Panc1 (cell line): ENCODE data around the gene YLPM1.

Source experiments
- CTCF ChIP-seq: fragments of 450-650 bp; IDR thresholded peaks from 2 replicates; pipeline ENCODE4 v1.5.1; 2017; ENCODE audit warnings: mild to moderate bottlenecking
- POLR2AphosphoS5 ChIP-seq: IDR thresholded peaks from 2 replicates; pipeline ENCODE4 v1.6.1; 2012; ENCODE audit warnings: mild to moderate bottlenecking, low read depth, low read length, moderate library complexity
- REST ChIP-seq, 2 experiments: IDR thresholded peaks; 2 replicates each; pipeline ENCODE4 v1.6.1; 2011 to 2012; ENCODE audit warnings: low read depth in 2 of 2, control low read depth in 1 of 2, low read length in 1 of 2, mild to moderate bottlenecking in 1 of 2, moderate library complexity in 1 of 2; ENCODE audit not compliant: insufficient read depth in 1 of 2
- SIN3A ChIP-seq: IDR thresholded peaks from 2 replicates; pipeline ENCODE4 v1.6.1; 2012; ENCODE audit warnings: low read depth, mild to moderate bottlenecking, low read length, moderate library complexity, borderline replicate concordance; ENCODE audit not compliant: insufficient read depth
- TCF7L2 ChIP-seq: IDR thresholded peaks from 2 replicates; pipeline ENCODE4 v1.6.1; 2011; ENCODE audit warnings: mild to moderate bottlenecking, low read depth, low read length, inconsistent platforms

- TF ChIP-seq CTCF: no peak
- TF ChIP-seq SIN3A: no peak
- TF ChIP-seq POLR2AphosphoS5: no peak
- TF ChIP-seq REST (IDR thresholded peaks at IDR 0.05; ENCODE audit: insufficient read depth in 1 of 2, low read depth in 2 of 2, low read length in 1 of 2): no peak
- no peak for TF ChIP-seq TCF7L2
These were observed 100.2 kb downstream of the YLPM1 start for GRCh38 chr14:74863274-74863673.
